ENCODE measurements around the gene STXBP2.

Gene STXBP2

DNA sequence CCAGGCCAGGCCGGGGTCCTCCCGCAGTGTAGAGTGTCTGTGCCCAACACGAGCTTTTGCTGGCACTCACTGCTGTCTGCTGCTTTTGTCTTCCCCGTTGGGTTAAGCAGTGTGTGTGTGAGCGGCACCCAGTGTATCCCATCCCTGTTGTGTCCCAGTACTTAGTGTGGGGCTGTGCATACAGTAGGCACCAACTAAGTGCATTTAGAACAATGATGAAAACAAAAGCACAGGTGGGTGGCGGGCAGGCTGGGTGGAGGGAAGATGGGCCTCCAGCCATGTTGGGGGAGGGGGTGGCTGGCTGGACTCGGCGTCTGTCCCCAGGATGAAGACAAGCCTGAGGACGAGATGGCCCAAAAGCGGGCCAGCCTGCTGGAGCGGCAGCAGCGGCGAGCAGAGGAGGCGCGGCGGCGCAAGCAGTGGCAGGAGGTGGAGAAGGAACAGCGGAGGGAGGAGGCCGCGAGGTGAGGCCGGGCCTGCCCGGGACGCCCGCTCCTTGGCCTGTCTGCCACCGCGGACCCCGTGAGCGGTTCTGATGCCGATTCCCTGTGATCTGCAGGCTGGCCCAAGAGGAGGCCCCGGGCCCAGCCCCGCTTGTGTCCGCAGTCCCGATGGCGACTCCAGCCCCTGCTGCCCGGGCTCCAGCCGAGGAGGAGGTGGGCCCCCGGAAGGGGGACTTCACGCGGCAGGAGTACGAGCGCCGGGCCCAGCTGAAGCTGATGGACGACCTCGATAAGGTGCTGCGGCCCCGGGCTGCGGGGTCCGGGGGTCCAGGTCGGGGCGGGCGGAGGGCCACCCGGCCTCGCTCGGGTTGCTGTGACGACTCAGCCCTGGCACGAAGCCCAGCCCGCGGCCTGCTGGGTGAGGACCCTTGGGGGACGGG, 21.8 kb upstream of the STXBP2 start:
- no peak for DNase-seq

- DNase-seq, result no peak
These were observed 19.7 kb upstream of the STXBP2 start for GRCh38 chr19:7617172-7617571.

- no peak for DNase-seq
These were observed 19.2 kb upstream of the STXBP2 start for GRCh38 chr19:7617735-7618134.

DNA sequence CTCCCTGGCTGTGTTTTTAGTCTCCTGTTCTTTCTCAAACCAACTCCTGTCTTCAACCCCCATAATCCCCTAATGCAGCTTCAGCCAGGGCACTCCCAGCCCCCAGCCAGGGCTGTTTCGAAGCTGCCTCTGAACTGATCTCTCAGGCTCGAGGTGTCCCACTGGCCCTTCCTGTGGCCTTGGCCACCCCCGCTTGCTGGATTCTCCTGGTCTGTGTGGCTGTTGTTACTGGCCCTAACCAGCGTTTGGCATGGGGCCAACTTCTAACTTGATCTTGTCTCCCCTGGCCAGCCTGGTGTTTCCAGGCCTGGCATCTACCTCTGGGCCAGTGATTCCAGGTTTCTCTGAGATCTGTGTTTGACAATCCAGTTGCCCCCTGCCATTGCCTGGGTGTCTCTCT, 18.6 kb upstream of the STXBP2 start:
- DNase-seq, result no peak

DNA sequence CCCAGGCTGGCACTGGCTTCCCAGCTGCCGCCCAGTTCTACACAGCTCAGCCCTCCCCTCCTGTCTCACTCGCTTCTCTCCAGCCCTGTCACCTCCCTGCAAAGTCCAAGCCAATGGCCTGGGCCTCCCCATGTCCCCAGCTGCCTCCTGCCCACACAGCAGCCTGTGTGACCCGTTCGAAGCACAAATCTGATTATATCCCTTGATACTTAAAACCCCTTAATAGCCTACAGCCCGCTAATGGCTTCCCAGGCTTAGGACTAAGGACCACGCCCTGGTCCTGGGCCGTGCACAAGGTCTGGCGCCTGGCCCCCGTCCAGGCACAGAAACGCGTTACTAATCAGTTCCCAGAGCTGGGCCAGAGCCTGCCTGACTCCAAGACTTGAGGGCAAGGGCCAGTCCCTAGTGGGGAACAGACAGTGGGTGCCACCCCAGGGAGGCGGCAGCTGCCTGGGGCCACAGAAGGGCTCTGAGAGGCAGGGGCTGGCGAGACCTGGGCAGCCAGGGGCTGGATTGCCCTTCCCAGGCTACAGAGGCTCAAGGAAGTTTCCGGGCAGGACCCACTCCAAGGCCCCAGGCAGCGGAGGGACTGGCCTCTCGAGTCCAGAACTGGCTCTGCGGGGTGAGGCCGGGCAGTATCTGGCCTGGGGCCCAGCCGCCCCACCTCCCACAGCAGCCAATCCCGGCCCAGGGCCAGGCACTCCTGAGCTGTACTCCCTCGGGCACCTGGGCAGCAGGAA, 18.0 kb upstream of the STXBP2 start:
- DNase-seq, result no peak

DNA sequence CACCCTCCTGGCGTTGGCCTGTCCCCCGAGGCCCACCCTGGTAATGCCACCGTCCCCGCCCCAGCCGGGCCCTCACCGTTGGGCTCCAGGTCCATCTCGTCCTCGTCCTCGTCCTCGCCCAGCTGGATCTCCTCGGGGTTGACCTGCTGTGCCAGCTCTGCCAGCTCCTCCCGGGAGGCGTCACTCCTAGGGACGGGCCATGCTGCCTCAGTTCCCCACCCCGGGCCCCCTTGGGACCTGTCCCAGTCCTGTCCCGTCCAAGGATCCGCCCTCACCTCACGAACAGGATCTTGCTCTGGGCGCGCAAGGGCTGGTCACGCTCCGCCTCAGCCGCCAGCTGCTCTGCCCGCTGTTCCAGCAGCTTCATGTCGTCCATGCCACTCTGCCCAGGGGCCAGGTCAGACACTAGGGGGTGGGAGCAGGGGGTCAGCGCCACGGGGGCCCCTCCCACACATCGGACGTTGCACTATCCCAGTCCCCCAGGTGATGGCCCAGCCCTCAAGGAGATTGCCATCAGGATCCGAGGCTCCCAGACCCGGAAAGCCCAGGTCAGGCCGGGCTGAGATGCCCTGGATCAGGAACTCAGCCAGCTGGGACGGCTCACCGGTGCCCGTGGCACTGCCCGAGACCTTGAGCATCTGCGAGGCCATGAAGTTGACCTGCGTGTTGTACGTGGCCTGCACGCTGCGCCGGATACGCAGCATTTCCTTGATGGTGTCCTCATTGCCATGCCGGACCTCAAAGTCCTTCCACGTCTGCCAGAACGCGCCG, 17.1 kb upstream of the STXBP2 start:
- no peak for DNase-seq

DNA sequence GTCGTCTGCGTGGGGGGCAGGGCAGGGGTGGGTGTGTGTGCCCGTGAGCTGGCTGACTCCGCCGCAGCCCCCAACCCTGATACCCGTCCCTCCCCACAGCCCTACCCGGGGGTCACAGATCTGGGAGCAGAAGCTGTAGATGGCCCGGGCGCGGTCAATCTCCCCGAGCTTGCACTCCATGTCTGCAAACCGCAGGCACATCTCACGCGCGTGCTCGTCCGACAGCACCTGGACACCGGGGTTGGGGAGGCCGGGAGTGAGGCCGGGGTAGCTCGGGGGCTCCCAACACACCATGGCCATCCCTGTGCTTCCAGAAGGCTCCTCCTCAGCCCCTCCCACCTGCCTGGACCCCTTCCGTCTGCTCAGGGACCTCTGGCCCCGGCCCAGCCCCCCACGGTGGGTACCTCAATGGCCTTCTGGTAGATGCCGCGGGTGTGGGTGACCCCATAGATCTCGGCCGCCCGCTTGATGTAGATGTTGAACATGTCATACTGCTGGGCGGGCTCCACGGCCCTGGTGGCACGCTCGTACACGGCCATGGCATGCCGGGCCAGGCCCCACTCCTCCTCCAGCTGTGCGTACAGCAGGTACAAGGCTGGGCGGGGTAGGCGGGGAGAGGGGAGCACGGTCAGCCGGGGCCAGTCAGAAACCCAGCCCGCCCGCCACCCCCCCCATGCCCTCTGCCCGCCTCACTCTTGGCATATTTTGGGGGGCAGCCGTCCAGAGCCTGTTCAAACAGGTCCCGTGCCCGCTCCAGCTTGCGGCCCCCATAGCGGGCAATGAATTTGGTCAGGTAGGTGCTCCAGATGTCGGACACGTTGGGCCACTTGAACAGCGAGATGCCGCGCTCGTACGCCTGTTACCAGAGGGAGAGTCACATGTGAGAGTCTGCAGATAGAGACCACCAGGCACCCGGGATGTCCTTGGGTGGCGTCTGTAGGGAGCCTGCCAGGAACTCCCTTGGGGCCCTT, 16.2 kb upstream of the STXBP2 start:
- no peak for DNase-seq

DNA sequence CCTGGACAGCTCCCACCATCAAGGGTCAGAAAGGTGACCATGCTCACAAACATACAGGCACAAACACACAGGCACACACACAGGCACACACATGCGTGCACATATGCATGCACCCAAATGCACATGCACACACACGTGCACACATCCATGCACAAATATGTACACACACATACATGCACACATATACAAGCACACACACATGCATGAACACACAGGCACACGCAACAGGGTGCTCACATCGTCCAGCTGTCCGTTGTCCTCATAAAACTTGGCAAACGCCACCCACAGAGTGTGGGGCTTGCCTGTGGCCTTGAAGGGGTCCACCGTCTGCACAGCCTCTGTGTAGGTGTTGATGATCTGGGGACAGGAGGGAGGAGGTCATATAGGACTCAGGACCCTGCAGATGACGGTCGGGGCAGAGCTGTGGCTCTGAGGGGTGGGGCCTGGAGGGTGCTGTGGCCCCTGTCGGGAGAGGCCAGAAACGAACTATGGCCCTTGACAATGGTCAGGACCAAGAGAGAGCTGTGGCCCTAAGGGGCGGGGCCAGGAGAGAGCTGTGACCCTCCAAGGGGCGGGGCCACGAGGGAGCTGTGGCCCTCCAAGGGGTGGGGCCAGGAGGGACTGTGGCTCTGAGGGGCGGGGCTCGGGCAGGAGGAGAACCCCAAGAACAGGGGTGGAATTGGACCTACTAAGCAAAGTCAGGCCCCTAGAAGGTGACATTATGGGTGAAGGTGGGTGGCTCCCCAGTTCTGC, 13.8 kb upstream of the STXBP2 start:
- no peak for DNase-seq

- DNase-seq, result no peak
These were observed 12.9 kb upstream of the STXBP2 start for GRCh38 chr19:7623725-7624603.

DNA sequence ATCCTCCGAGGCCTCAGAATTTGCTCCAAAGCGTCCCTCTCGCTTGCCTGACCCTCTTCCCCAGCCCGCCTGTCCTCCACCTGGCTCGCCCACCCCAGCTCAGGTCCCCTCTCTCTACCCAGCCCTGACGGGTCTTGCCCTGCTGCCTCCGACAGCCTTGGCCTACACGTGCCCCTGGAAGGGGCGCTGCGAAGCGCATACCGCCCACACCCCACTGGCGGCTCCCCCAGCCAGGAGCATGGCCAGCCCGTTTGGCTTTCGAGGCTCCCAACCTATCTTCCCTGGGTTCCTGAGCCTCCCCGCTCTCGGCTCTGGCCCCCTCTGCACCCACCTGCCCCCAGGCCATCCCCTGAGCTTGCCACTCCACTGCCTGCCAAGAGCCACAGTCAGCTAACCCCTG, 12.1 kb upstream of the STXBP2 start:
- DNase-seq, result no peak

DNA sequence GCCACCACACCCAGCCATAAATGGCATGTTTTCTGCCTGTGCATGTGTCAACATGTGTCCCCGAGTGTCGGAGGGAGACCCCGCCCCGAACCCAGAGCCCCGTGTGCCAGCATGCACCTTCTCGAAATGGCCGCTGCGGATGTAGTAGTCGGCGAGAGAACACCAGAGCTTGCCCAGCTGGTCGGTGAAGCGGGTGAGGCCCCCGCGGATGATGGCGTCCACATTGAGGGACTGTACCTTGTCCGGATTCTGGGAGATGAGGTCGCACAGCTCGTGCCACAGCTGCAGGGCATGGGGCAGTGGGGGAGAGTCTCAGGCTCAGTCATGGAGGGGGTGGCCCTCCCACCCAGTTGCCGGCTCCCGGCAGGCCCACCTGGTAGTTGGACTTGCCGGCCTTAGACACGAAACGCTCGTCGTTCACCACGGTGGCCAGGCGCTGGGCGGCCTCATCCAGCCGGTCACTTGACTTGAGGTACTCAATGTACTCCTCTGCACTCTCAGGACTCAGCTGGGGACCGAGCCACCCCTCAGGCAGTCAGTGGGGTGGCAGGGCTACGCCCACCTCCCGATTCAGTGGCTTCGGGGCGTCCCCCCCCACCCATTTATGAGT, 11.0 kb upstream of the STXBP2 start:
- DNase-seq, result no peak

DNA sequence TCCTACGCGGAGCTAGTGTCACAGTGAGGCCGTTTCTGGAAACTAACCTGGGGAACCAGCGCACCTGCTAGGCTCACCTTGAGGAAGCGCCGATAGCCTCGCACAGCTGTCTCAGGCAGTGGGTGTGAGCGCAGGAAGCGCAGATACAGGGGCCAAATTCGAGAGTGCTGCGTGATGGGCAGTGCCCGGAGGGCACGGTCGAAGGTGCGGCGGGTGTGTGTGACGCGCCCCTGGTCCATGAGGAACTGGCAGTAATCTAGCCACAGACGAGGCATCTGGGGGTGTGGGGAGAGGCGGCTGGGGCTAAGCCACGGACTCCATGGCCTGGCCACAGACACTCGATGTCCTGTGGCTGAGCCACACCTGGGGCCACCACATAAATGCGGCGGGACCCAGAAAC, 9.7 kb upstream of the STXBP2 start:
- DNase-seq, result no peak

GRCh38 chr19:7628589-7629311, 8.2 kb upstream of the STXBP2 start:
- no peak for DNase-seq

DNA sequence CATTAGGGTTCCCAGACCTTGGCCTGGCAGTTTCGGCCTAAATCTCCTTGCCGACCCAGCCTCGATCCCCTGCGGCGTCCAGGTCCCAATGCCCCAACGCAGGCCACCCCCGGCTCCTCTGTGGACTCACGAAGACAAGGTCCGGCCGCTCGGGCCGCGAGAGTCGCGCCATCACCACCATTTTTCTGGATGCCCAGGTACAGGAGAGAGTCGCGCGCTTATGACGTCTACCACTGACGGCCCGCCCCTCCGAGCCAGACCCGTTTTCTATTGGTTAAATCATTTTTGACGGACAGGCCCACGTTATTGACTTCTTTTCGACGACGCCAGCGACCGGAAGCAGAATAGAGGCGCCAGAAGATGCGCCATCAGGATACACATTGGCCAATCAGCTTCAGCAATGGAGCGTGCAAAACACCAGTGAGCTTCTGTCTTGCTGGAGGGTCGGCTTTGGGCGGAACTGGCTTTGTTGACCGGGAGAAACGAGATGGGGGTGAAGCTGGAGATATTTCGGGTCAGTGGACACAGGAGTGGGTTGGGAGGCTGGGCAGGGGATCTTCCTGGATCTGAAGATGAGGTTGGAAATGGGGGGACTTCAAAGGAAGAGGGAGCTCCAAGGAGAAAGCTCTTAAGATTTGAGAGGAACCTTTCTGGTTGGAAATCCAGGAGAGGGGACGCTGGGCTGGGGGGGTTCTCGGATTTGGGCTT, 7.4 kb upstream of the STXBP2 start, which contains the start of the genes PET100 and XAB2:
Gene PET100 (plus strand): TSS at position 447 of the 708 bp plus-strand sequence. CDS start 41 bp downstream, at position 488.
Gene XAB2 (minus strand): TSS at position 199 of the 708 bp plus-strand sequence. CDS start 18 bp downstream, at position 181.
- DNase-seq, result peak; percentile 83 to 92 (median 88)

DNA sequence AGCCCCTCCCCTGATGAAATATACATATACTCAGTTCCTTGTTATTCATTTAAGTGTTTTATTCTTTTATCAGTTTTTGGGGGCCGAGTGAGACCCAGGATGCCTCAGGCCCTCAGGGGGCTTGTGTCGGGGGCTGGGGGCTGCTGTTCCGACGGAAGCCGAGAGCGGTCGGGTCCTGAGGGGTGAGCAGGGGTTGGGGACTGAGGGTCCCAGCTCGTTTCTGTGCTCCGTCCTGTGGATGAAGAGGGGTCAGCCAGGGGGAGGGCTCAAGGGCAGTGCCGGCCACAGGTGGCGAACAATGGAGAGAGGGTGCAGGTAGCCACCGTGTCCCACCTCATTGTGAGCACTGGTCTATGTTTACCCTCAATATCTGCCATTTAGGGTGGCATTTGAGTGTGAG, 5.3 kb upstream of the STXBP2 start:
- DNase-seq, result no peak

DNA sequence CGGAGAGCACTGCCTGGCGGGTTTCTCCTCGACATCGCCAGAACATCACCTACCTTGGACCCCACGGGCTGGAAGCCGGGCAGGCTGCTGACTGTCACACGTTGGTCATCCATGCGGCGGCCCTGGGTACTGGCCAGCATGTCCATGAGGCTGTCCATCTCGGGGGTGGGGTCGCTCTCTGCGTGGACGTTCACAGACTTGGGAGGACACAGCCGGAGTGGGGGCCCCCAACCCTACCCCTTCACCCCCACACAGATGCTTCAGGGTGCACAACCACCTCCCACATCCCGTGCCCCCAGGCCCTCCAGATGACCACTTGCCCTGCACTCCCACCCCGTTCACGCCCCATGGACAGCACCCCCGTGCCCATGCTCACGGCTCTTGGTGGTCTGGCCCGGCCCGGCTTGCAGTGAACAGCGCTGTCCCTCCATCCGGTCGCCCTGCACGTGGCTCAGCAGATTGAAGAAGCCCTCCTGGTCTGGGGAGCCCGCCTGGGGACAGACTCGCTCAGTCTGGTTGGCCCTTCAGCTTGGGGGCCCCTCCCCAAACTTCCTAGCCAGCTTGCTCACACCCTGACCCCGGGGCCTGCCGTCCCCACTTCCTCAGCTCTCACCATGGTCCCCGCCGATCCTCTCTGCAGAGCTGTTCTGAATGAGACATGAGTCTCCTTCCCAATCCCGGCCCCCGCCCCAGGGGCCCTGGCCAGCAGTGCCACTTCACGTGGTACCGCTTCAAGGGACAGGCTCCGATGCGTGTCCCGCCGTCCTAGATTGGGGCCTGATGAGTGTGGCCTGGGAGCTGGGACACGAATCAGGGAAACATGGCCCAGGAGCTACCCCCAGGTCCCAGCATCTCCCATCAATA, 4.3 kb upstream of the STXBP2 start:
- no peak for DNase-seq

DNA sequence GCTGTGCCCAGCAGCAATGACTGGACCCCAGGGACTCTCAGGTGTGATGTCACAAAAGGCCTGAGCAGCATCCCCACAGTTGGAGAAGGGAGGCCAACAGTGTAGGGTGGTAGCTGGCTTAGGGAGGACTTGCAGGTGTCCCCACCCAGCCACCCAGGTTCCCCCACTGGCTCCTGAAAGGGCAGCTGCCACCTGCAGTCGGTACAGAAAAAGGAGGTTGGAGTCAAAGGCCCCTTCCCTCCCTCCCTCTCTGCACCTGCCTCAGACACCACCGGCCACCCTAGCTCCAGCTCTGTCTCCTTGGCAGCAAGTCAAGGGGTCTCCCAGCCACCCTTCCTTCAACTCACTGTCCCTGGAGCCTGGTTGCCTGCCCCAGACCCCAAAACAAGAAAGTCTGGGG, 3.2 kb upstream of the STXBP2 start, which contains the start of gene PCP2:
Gene PCP2 (minus strand): TSS at position 22 of the 400 bp plus-strand sequence. CDS start 262 bp downstream, outside the sequence.
- no peak for DNase-seq

Data from activated naive CD4-positive, alpha-beta T cell (primary cell).